IPS-18a (cell line): Measurements from ENCODE around the gene TXNDC2.
"Not testable (repeated sequence)": the region's sequence is repeated elsewhere in the genome, so short reads cannot be mapped to it uniquely, and the experiment has no call there.

ENCODE experiments used
- H3K27ac ChIP-seq: one replicate; pipeline ENCODE4 v1.5.1; 2013; ENCODE audit warnings: low read length
- H3K27me3 ChIP-seq: one replicate; pipeline ENCODE4 v1.6.1; 2013; ENCODE audit warnings: mild to moderate bottlenecking, low read length; ENCODE audit not compliant: control insufficient read depth, insufficient read depth
- H3K36me3 ChIP-seq: one replicate; pipeline ENCODE4 v1.6.1; 2013; ENCODE audit warnings: low read depth, low read length; ENCODE audit not compliant: control insufficient read depth
- H3K4me1 ChIP-seq: one replicate; pipeline ENCODE4 v1.6.1; 2013; ENCODE audit warnings: low read depth, low read length; ENCODE audit not compliant: control insufficient read depth
- H3K4me3 ChIP-seq: one replicate; pipeline ENCODE4 v1.5.1; 2013; ENCODE audit warnings: low read length
- H3K9ac ChIP-seq: one replicate; pipeline ENCODE4 v1.6.1; 2013; ENCODE audit warnings: mild to moderate bottlenecking, low read length, moderate library complexity
- H3K9me3 ChIP-seq: one replicate; pipeline ENCODE4 v1.6.1; 2013; ENCODE audit warnings: low read depth, low read length; ENCODE audit not compliant: control insufficient read depth

The TXNDC2 gene

DNA sequence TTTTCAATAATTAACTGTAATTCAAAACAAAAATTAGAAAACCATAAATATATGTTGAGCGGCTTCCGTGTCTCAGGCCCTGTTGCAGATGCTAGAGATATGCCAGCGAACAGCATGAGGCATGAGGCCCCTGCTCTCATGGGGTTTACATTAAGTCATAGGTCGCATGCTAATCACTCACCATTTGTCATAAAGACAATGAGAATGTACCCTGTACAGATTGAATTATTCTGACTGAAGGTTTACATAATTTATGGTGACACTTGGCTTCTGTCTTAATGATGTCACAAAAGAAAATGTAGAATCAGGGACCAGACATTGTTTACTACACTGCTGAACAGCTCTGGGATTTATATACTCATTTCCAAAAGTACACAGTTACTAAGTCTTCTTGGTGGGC, 22.1 kb downstream of the TXNDC2 start:
- H3K27me3 ChIP-seq: peaks cover 3% of the 10 kb centered on the region
- H3K27ac ChIP-seq: no peak overlapping the region
- H3K4me3 ChIP-seq: no peak overlapping the region
- H3K4me1 ChIP-seq: peaks cover under 1% of the 10 kb centered on the region
- no peak overlapping the region for H3K9ac ChIP-seq
- no peaks in the 10 kb centered on the region for H3K9me3 ChIP-seq
- H3K36me3 ChIP-seq: no peaks in the 10 kb centered on the region

DNA sequence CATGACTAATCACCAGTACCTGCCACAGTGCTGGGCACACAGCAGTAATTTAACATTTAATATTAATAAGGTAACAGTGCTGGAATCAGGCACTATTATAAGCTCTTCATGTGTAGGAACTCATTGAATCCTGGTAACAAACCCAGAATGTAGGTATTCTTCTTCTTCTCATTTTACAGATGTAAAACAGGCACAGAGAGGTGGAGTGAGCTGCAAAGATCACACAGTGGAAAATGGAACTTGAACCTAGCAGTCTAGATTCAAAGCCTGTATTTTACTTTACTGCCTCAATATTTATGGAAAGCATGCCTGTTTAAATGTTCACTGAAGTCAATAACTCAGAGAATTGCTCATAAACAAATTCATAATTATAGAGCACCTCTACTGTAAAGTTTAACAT, 24.3 kb downstream of the TXNDC2 start:
- Histone ChIP-seq H3K9me3 (no peaks in the 10 kb centered on the region), H3K4me3 (no peak overlapping the region), H3K4me1 (peaks cover 3% of the 10 kb centered on the region), H3K27me3 (peaks cover 3% of the 10 kb centered on the region), H3K9ac (no peak overlapping the region), H3K27ac (no peak overlapping the region), H3K36me3 (no peaks in the 10 kb centered on the region)

DNA sequence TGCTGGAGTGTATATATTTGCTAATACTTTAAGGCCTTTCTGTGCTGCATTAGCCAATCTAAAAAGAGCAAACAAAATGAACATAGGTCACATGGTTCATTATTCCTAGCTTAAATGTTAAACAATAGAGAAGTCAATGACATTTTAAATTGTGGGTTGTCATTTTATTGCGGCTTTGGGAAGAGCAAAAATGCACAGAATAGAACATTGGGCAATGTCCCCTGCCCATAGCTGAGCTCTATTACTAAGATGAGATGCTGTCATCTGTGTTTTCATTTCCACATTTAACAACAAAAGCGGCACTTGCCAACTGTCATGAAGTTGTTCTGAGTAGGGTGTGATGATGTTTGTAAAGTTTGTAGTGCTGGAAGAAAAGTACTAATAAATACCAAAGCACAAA, 24.9 kb downstream of the TXNDC2 start:
- no peak overlapping the region for H3K4me3 ChIP-seq
- H3K4me1 ChIP-seq: peaks cover 3% of the 10 kb centered on the region
- no peaks in the 10 kb centered on the region for H3K9me3 ChIP-seq

DNA sequence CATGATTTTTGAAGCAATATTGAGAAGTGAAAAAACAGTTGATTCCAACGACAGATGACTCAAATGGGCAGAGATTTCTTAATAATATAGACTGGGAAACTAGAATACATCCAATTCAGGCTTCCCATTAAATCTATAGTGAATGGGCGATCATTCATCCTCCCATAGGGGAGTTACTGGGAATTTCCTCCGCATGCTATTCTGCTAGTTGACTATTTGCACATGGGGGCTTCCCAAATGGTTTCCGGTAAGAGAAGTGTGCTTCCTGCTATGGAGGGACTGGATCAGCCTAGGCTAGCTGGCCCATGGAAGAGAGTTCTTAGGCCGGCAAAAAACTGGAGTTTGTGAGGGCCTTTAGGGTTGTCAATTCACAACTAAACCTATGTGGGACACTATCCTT, 25.5 kb downstream of the TXNDC2 start:
- peaks cover 3% of the 10 kb centered on the region for H3K27me3 ChIP-seq
- H3K4me1 ChIP-seq: peaks cover 8% of the 10 kb centered on the region
- no peak overlapping the region for H3K4me3 ChIP-seq
- no peaks in the 10 kb centered on the region for H3K36me3 ChIP-seq
- no peaks in the 10 kb centered on the region for H3K9me3 ChIP-seq
- H3K27ac ChIP-seq: no peak overlapping the region
- no peak overlapping the region for H3K9ac ChIP-seq

More for the DNA sequence above, 24.9 kb downstream of the TXNDC2 start:
- Histone ChIP-seq H3K36me3 (no peaks in the 10 kb centered on the region), H3K27me3 (peaks cover 3% of the 10 kb centered on the region), H3K27ac (no peak overlapping the region), H3K9ac (no peak overlapping the region)

DNA sequence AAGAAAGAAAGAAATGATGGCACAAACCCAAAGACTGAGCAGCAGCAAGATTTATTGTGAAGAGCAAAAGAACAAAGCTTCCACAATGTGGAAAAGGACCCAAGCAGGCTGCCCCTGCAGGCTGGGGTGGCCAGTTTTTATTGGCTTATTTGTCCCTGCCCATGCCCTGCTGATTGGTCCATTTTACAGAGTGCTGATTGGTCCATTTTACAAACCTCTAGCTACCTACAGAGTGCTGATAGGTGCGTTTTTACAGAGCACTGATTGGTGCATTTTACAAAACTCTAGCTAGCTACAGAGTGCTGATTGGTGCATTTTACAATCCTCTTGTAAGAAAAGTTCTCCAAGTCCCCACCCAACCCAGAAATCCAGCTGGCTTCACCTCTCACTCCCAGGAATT, 26.5 kb downstream of the TXNDC2 start:
- H3K27me3 ChIP-seq, H3K36me3 ChIP-seq, H3K9ac ChIP-seq, H3K4me3 ChIP-seq, H3K27ac ChIP-seq, H3K9me3 ChIP-seq: not testable (repeated sequence)
- H3K4me1 ChIP-seq: peaks cover 15% of the 10 kb centered on the region

DNA sequence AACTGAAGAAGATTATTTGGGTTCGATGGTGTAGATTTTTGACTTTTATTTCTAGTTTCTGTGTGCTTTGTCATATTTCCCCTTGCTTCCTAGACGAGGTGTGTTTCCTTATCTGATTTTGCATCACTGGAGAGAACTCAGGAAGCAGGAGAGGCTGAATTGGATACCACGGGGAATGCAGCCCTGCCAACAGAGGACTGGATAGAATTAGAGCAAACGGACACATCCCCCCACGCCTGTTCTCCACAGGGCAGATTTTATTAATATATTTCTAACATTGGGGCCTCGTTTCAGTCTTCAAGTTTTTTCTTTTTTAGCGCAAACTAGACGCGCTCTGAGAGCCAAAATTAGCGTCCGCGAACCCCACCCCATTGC, 27.4 kb downstream of the TXNDC2 start:
- Histone ChIP-seq H3K4me3 (peak overlapping the region; percentile 89), H3K9me3 (no peaks in the 10 kb centered on the region), H3K4me1 (peaks cover 21% of the 10 kb centered on the region), H3K27me3 (peaks cover 3% of the 10 kb centered on the region), H3K9ac (no peak overlapping the region), H3K36me3 (no peaks in the 10 kb centered on the region), H3K27ac (no peak overlapping the region)

DNA sequence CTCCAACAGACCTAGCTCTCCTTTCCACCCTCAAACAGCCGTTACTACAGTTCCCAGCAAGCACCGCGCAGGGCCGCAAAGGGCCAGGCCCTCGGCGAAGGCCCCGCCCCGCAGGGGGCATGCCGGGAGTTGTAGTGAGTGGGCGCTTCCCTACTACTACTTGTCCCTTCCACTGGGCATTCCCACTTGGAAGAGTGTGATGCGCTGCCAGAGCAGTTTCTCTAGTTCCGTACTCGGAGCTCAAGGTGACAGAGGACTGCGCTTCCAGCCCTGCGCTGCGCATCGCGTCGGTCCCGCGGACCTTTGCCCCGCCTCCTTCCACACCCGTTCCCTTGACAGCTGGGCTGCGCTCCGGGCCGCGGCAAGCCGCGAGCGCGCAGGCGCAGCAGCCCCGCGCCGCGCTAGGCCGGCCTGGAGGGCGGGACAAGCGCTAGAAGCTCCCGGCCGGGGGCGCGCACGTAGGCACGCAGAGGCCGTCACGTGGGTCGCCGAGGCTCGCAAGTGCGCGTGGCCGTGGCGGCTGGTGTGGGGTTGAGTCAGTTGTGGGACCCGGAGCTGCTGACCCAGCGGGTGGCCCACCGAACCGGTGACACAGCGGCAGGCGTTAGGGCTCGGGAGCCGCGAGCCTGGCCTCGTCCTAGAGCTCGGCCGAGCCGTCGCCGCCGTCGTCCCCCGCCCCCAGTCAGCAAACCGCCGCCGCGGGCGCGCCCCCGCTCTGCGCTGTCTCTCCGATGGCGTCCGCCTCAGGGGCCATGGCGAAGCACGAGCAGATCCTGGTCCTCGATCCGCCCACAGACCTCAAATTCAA, 28.0 kb downstream of the TXNDC2 start, which contains the start of gene VAPA:
Gene VAPA (plus strand): TSS at position 491 of the 808 bp plus-strand sequence. CDS start 241 bp downstream, at position 732.
- H3K27me3 ChIP-seq: peaks cover 3% of the 10 kb centered on the region
- peaks cover 27% of the 10 kb centered on the region for H3K4me1 ChIP-seq
- H3K27ac ChIP-seq: no peak within 1 kb of the TSS
- H3K9me3 ChIP-seq: no peaks in the 10 kb centered on the region
- no peaks in the 10 kb centered on the region for H3K36me3 ChIP-seq
- peak within 1 kb of the TSS; percentile 80 for H3K9ac ChIP-seq
- peak within 1 kb of the TSS; percentile 89 for H3K4me3 ChIP-seq

DNA sequence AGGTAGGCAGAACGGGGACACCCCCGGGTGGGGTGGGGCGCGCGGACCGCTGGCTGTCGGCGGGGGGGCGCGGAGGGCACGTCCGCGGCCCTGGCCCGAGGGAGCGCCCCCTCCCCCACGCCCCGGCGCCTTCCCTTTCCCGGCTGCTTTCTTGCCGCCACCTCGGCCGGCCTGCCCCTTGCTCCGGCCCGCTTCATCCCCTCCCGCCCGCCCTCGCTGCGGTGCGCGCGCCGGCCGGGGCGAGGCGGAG, 28.5 kb downstream of the TXNDC2 start:
- Histone ChIP-seq H3K9ac (peak overlapping the region; percentile 80), H3K27ac (no peak overlapping the region), H3K4me1 (peaks cover 30% of the 10 kb centered on the region), H3K27me3 (peaks cover 3% of the 10 kb centered on the region), H3K4me3 (peak overlapping the region; percentile 89), H3K36me3 (no peaks in the 10 kb centered on the region), H3K9me3 (no peaks in the 10 kb centered on the region)

DNA sequence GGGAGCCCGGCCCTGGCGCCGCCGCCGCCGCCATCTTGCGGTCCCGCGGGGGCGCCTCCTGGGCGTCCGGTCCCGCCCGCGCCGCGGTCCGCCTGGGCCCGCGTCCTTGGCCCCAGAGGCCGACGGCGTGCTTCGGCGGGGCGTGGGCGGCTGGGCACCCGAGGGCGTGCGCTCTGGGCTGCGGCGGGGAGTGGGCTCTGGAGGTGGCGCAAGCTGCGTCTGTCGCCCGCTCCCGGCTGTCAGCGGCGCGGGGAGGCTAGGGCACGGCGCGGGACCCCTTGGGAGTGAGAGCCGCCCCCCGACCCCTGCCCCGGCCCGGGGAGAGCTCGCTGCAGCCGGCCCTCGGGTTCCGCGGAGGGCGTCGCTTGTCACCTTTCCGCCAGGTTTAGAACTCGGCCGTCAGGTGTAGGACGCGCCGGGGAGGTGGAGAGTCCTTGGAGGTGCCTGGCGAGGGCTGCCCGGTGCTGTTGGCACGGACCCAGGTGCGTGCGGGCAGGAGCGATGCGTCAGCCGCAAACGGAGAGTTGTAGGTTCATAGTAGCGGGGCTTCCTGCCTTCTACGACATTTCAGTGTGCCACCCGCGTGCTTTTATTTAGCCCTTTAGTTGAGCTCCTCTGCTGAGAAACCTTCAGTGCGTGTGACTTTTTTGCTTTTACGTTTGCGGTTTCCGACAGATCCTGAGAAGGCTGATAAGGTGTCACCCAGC, 29.0 kb downstream of the TXNDC2 start:
- Histone ChIP-seq H3K27me3 (peaks cover 3% of the 10 kb centered on the region), H3K36me3 (no peaks in the 10 kb centered on the region), H3K4me3 (peak overlapping the region; percentile 80), H3K9ac (peak overlapping the region; percentile 54), H3K9me3 (no peaks in the 10 kb centered on the region), H3K4me1 (peaks cover 34% of the 10 kb centered on the region), H3K27ac (no peak overlapping the region)

DNA sequence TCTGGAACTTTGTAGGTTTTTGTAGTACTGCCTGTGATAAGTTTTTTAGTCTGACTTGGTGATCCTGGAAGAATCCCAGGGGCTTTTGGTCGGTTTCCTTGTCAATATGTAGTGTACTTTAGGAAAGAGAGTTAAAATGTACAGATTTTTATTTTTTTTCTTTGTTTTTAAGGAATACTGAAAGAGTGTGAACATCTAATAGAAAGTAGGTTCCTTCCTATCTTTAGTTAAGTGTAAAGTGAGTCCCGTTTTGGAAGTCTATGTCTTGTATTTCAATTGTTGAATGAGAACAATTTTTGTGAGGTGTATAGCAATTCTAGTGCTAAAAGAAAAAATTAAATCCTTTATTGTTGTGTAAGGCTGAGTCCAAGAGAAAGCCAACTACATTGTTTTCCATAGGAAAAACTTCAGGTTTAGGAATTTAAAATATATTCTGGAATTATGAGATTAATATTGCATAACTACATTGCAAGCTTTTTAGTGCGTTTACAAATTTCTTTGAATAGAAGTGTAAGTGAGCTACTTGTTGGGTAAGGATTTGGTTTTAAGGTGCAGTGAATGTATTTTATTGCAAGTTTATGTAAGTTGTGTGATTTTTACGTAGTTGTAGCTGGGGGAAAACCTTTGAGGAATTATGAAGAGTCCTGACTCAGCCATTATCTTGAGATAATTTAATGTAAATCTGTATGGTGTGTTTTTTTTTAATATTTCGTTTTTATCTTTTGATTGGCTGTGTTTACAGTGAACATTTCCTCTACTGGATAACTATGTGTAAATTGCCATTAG, 29.7 kb downstream of the TXNDC2 start:
- Histone ChIP-seq H3K4me3 (peak overlapping the region; percentile 80), H3K27me3 (peaks cover 3% of the 10 kb centered on the region), H3K9ac (peak overlapping the region; percentile 54), H3K36me3 (no peaks in the 10 kb centered on the region), H3K27ac (no peak overlapping the region), H3K4me1 (peaks cover 36% of the 10 kb centered on the region), H3K9me3 (no peaks in the 10 kb centered on the region)

DNA sequence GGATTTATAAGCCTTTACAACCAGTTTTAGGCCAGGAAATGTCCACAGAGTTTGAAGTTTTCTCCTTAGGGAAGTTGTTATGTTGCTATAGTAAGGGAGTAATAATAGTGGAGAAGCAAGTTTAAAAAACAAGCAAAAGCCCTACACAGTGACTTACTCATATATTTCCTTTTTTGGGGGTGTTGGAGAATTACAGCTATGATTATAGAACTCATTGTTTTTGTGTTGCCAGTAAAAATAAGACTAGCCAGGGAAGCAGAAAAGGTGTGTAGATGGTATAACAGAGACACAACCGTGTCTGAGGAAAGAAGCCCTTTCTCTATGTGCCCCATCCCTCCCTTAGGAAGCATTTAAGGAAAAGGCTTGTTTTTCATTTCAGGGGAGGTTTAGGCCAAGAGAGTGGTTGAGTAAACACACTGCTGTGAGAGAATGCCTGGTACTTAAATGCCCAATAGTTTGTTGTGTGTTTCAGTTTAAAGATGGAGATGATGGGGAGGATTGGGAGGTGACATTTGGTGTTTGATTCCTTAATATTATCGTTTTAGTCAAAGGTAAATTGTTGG, 30.4 kb downstream of the TXNDC2 start:
- Histone ChIP-seq H3K9ac (no peak overlapping the region), H3K9me3 (no peaks in the 10 kb centered on the region), H3K36me3 (no peaks in the 10 kb centered on the region), H3K27me3 (peaks cover 3% of the 10 kb centered on the region), H3K27ac (no peak overlapping the region), H3K4me1 (peaks cover 43% of the 10 kb centered on the region), H3K4me3 (peak overlapping the region; percentile 80)
